COLO668 (cell line): ENCODE results near the gene UTS2R.
A peak's percentile ranks its signal among the peaks of the same experiment; 100 is the strongest.
"Not testable (repeated sequence)": the region's sequence is repeated elsewhere in the genome, so short reads cannot be mapped to it uniquely, and the experiment has no call there.

ENCODE experiments used
- DNase-seq: peaks from one replicate; lab custom pipeline; 2025; ENCODE audit not compliant: unreplicated experiment; lab: John Stamatoyannopoulos, UW

Gene UTS2R

DNA sequence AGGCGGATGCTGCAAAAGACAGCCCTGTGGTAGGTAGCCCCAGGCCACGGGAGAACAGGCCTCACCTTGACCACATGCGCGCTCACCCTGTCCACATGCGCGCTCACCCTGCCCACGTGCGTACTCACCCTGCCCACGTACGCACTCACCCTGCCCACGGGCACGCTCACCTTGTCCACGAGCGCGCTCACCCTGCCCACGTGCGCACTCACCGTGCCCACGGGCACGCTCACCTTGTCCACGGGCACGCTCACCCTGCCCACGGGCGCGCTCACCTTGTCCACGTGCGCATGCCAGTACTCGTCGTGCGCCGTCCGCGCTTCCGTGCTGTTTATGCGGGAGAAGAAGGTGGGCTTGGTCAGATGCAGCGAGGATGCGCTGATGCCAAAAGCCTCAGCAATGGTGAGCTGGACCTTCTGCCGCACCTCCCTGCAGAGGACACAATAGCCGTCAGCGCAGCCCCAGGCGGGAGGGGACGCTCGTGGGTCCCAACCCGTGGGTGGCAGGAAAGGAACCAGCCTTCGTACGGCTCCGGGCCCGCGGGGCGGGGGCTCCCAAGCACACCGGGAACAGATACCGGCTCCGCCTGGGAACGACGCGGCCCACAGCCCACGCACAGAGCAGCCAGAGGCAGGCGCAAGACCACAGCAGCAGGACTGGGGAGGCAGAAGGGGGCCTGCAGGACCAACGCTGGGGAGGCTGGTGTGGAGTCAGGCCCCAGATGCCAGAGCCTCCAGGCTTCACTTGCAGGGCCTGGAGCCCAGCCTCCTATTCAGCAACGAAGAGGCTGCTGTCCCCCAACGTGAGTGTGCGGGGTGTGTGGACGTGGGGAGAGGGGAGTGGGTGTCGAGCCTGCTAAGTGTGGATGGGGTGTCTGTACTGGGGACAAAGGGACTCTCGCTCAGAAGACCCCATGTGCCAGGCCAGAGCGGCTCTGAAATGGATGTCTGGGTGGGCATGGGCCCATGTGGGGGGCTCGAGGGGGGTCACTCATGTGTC, 32.4 kb downstream of the UTS2R start:
- DNase-seq, result no peak

DNA sequence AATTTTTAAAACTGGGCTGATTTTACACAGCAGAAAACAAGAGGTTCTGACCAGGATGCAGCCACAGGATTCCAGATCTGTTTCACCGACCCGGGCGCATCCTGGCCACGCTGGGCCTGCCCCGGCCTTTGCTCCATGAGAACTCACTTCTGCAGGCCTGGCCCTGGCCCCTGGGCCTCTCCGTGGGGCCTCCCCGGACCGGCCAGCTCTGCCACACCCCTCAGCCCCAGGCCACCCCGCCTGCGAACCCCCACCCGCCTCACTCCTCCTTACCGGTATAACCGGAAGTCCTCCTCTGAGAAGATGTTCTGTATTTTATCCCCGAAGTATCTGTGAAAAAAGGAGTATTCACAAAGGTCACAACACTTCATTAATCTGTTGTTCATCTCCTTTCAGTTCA, 33.5 kb downstream of the UTS2R start:
- no peak for DNase-seq

DNA sequence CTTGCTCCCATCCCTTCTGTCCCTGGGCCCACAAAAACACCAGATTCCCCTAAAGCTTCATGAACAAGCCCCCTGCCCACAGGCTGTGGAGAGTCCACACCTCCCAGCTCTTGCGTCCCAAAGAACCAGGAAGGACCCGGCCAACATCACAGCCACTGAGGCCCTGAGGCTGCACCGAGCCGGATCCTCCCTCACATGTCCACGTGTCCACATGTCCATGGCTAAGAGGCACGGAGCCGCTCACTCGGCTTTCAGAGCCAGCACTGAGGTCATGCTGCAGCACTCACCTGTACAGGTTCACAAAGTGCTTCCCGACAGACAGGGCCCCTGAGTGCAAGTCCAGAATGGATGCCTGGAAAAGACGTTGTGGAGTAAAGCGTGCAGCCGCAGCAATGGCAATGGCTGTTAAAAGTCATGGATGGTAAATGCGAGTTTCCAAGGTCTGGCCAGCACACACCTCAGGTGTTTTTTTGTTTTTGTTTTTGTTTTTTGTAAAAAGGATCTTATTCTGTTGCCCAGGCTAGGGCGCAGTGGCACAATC, 34.6 kb downstream of the UTS2R start:
- DNase-seq, result no peak

DNA sequence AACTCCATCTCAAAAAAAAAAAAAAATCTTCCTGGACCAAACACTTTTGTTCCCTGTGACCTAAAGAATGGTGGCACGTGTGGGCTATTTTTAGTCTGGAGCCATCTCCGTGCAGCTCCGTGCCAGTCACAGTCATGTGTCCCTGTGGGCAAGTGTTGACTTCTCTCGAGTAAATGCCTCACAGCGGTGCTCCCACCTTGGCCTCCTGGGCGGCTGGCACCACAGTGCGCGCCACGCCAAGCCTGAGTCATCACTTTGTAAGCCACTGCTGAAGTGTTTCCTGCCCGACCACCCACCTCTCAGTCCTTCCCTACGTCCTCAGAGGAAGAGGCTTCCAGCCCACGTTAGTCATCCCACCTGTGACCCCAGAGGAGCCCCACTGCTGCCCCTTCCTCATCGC, 35.7 kb downstream of the UTS2R start:
- no peak for DNase-seq

DNA sequence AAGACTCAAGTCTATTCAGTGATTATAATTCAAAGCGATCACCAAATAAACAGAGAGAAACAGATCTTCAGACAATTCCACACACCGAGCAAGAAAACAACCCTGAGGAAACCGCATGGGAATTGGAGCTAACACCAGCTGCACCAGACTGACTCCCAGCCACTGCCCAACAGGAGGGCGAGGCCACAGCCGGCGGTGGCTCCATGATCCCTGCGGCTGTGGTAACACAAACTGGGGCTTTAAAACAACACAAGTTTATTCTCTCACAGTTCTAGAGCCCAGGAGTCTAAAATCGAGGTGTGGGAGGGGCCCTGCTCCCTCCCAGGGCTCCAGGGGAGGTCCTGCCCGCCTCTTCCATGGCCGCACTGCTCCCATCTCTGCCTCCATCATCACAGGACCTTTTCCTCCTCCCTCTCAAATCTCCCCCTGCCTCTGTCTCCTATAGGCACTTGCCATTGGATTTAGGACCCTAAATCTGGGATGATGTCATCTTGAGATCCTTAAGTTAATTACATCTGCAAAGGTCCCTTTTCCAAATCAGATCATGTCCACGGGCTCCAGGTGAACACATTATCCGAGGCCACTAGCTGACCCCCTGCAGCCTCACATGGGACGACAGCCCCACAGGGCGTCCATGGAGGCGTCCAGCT, 36.8 kb downstream of the UTS2R start:
- no peak for DNase-seq

DNA sequence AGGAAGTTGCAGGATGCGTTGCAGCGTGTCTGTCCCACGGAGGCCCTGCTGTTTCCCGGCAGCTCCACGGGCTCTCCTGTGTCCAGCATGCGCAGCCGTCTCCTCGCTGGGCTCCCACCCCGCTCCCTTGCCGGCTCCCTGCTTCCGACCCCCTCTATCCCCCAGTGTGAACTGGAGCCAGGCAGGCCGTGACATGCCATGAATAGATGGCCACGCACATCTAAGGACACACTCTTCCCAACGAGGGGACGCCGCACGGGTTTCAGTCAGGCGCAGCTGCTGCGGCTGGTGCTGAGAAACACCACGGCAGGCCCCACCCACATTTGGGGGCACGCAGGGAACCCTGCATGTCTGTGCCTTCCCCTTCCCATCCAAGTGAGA, 37.4 kb downstream of the UTS2R start:
- DNase-seq, result no peak

DNA sequence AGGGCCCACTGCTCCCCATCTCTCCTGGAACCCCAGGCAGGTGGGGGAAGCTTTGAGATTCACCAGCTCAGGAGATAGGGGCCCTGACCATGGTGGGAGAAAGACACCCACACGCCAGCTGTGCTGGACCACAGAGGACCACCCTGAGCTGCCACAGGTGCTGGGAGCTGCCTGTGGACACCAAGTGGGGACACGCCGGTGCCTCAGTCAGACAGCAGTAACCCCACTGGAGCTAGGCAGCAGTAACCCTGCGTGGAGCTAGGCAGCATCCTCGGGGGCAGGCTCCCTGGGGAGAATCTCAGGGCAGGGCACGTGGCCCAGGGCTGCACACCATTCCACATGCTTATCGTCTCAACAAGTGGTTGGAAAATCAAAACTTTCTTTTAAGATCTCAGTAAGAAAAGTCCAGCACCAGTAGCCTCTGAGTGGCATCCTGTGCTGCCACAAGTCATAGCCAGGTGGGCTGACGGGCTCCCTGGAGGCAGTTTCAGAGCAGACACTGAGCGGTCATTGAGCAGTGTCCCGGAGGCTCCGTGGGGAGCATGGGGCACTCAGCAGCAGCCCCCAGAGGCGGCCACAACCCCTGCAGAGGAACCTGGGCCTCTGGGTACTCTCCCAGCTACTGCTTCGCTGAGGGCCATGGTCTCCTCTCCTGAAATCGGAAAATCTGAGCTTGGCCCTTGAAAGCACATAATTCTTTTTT, 38.6 kb downstream of the UTS2R start:
- DNase-seq, result no peak

DNA sequence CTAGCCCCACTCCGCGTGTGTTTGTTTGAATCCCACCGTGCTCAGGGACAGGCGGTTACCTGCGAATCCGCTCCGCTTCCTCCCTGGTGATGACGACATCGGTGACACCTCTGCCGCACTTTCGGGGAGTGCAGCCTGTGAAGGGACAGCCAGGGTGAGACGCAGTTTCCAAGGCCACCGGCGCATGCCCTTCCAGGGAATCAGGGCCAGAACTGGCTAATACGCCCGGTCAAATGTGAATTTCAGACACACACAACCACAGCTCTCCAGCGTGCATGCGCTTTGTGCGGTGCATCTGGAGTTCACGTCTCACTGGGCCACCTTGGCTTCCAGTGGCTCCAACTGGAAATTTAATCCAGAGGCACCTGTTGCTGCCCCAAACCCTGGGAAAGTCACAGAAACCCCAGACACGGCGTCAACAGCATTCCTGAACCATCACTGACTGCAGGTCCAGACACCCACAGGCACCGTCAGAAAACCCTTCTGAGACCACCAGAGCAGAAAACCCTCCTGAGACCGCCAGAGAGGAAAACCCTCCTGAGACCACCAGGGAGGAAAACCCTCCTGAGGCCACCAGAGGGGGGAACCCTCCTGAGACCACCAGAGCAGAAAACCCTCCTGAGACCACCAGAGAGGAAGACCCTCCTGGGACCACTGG, 40.0 kb downstream of the UTS2R start:
- no peak for DNase-seq

DNA sequence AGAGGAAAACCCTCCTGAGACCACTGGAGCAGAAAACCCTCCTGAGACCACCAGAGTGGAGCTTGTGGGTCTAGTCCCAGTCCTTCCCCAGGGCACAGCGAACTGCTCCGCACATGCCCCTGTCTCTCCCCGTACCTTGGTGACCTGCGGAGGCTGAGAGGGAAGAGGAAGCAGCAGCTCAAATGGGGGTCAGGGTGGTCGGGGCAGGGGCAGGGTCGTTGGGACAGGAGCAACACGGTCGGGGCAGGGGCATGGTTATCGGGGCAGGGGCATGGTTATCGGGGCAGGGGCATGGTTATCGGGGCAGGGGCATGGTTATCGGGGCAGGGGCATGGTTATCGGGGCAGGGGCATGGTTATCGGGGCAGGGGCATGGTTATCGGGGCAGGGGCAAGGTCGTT, 40.5 kb downstream of the UTS2R start:
- DNase-seq, result not testable (repeated sequence)

DNA sequence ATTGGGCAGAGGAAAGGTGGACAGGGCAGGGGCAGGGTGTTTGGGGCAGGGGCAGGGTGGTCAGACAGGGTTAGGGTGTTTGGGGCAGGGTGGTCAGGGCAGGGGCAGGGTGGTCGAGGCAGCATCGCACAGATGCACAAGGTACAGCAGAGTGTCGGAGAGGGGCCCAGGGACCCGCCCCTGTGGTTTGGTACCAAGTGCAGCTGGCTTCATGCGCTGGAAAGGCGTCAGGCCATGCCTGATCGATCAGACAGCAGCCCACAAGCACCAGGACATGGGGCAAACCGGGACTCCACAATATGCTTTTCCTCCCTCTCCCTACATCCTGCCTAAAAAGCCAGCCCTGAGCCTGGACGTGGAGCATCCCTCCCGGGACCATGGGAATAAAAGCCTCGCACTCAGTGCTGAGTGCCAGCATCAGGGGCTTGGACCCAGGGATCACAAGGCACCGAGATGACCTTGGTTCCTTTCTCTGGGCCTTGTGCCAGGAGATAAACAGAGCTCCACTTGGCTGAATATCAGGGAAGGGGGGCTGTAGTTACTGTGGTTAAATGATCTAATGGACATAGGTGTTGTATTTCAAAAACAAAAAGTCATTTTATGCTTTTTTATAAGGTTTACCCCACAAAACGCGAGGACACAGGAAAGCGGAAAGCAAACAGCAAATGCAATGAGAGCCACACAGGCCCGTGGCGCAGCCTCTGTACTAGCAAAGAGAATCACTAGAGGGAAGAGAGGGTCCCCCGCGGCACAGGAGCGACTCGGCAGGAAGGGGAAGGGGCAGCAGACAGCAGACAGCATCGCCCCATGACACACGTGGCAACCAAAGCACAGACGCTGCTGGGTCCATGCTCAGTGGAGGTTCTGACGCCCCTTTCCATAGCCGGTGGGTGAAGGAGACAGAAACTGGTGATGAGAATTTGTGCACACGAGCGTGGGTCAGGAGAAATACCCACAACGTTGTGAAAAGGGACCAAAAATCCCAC, 41.3 kb downstream of the UTS2R start:
- DNase-seq, result peak; percentile 57

DNA sequence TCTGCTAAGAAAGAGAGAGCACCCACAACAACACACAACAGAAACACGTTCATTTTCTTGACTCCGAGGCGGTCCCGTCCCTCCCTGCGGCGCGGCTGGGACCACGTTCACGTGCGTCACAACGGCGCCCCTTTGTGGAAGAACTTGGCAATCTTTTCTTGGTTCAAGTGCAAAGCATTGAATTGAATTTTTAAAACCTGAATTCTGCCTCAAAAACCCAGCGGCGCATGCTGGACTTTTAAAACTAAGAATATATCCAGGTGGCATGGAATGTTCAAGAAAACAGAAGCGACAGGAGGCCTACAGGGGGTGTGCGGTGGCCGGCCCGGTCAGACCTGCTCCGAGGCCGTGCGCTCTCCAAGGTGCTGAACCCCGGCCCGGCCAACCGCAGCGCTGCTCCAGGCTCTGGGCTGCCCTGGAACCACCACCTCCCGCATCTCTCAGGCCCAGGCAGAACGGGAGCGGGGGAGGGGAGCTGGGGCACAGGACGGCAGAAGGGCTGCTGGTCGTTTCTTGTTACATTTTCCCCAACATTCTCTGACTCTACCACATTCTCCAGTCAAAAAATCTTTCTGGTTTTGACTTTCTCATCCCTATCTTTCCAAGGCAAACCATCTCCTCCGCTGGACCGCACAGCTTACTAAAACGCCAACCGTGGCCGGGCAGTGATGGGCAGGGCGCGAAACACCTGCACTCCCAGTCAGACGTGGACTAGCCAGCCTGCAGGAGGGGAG, 43.1 kb downstream of the UTS2R start:
- DNase-seq, result peak; percentile 40

DNA sequence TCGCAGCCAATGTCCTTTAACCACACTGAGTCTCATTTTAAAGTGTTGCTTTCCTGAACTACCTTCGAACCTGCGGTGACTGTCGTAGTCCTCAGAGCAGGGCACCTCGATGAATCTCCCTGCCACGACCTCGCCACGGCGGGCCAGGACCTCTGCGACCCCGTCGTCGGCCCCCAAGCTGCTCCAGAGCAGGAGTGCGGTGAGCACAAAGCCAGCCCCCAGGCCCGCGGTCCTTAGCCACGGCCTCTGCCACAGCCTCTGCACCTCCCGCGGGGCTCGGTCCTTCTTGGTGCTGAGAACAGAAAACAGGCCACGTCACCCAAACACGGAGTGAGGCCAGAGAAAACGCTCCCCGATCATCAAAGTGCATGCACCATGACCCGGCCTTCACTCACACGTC, 43.8 kb downstream of the UTS2R start:
- DNase-seq, result no peak

DNA sequence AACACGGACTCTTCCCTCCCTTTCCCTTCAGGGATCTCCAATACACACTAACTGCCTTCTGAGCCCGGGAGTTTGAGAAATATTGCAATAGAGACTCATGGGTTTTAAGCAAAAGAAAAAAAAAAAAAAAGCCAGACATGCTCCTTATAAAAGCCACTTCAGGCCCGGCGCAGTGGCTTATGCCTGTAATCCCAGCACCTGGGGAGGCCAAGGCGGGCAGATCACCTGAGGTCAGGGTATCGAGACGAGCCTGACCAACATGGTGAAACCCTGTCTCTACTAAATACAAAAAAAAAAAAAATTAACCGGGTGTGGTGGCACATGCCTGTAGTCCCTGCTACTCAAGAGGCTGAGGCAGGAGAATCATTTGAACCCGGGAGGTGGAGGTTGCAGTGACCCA, 44.2 kb downstream of the UTS2R start:
- no peak for DNase-seq

DNA sequence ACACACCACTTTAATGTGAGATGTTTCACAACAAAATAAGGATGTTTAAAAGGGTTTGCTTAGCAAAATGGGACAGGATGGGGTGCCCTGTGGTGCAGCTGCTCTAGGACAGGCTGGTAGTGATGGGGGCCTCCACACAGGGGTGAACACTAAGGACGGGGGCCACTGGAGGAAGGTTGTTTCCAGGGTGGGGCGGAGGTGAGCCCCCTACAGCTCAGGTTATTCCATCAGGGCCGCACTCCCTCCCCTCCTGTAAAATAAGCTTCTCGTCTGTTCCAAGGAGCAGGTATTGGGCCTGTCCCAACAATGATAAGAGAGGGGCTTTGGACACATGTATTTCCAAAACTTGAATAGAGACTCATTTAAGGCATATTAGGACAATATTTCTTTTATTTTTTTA, 44.7 kb downstream of the UTS2R start:
- DNase-seq, result no peak

DNA sequence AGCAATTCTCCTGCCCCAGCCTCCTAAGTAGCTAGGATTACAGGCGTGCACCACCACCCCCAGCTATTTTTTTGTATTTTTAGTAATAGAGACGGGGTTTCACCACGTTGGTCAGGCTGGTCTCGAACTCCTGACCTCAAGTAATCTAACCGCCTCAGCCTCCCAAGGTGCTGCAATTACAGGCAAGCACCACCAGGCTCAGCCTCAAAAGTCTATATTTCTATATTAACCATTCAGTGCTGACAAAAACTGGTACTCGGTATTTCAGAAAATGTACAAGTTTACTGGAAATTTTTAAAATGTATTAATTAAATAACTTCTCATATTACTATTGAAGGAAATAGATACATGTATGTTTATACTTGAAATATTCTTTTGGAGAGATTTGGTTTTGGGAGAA, 45.2 kb downstream of the UTS2R start:
- DNase-seq, result no peak

DNA sequence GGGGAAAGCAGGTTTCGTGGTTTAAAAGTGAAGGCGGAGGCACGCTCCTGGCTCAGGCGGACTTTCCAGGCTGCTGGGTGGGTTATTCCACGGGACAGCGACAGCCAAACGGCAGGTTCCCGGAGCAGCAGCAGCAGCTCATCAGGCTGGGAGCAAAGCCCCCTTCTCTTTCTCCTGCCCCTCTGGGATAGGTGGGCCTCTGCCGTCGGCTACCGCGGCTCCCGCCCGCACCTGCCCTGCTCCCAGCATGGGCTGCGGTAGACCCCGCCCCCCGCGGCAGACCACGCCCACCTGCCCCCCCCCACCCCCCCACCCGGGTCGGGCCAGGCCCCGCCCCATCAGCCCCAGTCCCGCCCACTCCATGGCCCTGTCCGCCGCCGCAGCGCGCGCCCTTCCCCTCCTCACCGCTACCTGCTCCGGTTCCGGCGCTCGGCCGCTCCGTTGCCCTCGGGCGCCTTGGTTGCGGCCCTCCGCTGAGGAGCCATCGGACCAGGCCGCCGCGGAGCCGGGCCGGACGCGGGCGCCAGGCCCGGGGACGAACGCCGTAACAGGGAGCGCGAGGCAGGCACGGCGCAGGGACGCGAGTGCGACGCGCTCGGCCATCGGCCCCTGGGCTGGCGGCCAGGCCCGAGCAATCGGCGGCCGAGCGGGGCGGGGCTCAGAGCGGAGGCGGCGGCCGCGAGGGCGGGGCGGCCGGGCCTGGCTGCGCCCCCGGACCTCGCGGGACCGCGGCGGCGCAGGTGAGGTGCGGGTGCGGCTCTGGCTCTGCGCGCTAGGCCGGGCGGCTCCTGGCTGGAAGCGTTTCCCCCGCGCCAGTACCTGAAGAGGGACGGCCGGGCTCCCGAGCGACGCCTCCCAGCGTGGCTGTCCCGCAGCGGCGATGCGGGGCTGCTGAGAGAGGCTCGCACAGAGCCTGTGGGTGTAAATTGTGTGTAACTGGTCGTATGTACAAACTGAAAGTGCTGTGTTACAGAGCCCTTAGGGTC, 46.7 kb downstream of the UTS2R start, which contains the start of the genes HEXD and OGFOD3:
Gene HEXD, plus strand, starts transcription at position 347 of the 986 bp plus-strand sequence. CDS start 1,453 bp downstream, outside the sequence.
Gene OGFOD3, minus strand, starts transcription at position 586 of the 986 bp plus-strand sequence. Its CDS starts 101 bp downstream, at position 485.
- DNase-seq, result peak; percentile 91

DNA sequence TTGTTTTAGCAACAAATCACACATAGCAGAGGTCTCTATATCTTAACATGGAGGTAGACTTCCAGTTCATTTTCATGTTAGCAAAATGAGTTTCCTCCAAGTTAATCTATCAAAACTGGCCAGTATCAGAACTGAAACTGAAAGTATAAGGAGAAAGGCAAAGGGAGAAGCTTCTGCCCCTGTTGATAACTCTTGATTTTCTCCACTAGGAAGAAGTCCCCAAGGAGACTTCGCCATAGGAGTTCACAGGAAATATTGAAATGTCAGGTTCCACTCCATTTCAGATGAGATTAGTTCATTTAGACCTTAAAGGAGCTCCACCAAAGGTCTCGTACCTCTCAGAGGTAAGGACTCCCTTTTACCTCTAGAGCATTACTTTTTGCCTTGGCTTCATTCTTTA, 48.0 kb downstream of the UTS2R start:
- DNase-seq, result no peak
